GM19239 (cell line): ENCODE data around the gene GRIK2.
"Not testable (repeated sequence)": the region's sequence is repeated elsewhere in the genome, so short reads cannot be mapped to it uniquely, and the experiment has no call there.

Experiments
- DNase-seq: peaks from one replicate; pipeline ENCODE4 v3.0.0; 2011; ENCODE audit warnings: low spot score; ENCODE audit not compliant: insufficient read length
- FAIRE-seq: peaks from 2 replicates; lab custom pipeline; 2011; peaks lifted over from hg19 to GRCh38; lab: Jason Lieb, UNC

GRIK2 gene

GRCh38 chr6:101607111-101607690 is 213.7 kb downstream of the GRIK2 start:
- DNase-seq = no peak
- no peak for FAIRE-seq

DNA sequence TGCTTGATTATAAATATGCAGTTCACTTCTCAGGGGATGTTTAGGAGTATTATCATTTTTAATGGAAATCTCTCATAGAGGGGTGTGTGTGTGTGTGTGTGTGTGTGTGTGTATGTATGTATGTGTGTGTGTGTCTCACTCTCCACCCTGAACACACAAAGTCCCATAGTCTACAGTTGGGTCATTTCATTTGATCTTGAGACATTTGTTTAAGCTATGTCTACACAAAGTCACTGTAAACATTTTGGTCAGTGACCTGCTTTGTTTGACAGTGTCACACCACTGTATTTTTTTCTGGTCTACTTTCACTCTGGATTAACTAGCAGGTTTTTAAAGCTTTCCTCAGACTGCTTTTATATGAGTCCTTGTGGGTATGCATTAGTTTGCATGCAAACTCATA is 215.2 kb downstream of the GRIK2 start:
- DNase-seq (no peak), FAIRE-seq (no peak)

- FAIRE-seq (no peak), DNase-seq (no peak)
Observed at GRCh38 chr6:101613556-101613955, 220.0 kb downstream of the GRIK2 start.

DNA sequence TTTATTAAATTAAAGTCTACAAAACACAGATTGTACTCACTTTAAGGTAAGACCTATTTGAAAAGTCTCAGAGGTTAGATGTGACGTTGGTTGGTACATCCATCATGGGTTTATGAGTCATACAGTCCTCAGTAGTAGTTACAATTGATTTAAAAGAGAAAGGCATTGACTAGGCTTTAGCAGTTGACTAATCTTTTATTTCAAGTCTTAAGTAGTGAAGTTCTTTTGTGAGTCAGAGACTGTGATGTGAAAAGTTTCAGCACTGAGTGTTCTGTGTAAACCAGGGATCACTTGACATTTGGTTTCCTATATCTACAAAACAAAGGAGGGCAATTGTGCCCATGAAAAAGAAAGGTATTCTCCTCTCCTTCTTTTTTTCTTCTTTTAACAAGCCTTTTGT is 221.3 kb downstream of the GRIK2 start:
- no peak for FAIRE-seq
- DNase-seq = no peak

- no peak for FAIRE-seq
- DNase-seq = no peak
Observed at GRCh38 chr6:101626269-101626668, 232.8 kb downstream of the GRIK2 start.

- FAIRE-seq (no peak), DNase-seq (no peak)
Observed at GRCh38 chr6:101630941-101631340, 237.4 kb downstream of the GRIK2 start.

GRCh38 chr6:101633081-101633480 is 239.6 kb downstream of the GRIK2 start:
- no peak for DNase-seq
- FAIRE-seq = no peak

DNA sequence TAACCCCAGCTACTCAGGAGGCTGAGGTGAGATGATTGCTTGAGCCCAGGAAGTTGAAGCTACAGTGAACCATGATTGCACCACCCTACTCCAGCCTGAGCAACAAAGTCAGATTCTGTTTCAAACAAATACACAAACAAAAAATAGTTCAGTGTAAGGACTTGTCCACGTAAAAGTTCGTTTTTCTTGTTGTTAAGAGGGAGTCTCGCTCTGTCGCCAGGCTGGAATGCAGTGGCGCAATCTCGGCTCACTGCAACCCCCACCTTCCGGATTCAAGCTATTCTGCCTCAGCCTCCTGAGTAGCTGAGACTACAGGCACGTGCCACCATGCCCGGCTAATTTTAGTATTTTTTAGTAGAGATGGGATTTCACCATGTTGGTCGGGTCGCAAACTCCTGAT is 245.4 kb downstream of the GRIK2 start:
- DNase-seq, FAIRE-seq: not testable (repeated sequence)

DNA sequence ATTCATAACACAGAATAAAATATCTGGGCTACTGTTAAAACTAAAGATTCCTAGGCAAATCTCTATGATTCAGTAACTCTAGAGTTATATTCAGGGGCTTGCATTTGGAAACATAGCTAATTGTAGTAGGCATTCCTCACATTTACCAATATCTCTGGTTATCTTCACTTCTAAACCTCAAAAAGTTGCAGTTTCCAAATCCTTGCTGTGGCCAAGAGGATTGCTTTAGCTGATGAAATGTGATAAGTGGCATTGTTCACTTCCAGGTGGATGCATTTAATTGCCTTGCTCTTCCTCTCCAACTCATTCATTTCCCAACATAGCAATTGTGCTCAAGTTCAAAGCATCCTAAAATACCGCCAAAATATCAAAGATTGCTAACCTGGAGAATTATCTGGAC is 246.6 kb downstream of the GRIK2 start:
- FAIRE-seq = no peak
- DNase-seq = no peak

DNA sequence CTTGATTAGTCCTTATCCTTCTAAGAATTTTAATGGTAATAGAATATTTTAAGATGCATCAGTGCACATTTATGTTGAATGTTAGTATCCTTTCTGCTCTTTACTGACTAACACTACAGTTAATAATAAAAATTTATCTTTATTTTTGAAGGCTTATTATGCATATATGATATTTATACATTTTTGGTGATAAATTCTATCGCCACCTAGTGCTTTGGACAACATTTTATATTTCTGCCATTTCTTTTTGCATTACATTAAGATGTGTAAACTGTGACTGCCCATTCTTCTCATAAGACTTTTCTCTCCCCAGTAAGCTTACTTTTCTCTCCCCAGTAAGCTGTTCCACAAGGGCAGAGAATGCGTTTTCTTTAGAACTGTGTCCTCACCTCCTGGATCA is 252.3 kb downstream of the GRIK2 start:
- DNase-seq = no peak
- FAIRE-seq = no peak

DNA sequence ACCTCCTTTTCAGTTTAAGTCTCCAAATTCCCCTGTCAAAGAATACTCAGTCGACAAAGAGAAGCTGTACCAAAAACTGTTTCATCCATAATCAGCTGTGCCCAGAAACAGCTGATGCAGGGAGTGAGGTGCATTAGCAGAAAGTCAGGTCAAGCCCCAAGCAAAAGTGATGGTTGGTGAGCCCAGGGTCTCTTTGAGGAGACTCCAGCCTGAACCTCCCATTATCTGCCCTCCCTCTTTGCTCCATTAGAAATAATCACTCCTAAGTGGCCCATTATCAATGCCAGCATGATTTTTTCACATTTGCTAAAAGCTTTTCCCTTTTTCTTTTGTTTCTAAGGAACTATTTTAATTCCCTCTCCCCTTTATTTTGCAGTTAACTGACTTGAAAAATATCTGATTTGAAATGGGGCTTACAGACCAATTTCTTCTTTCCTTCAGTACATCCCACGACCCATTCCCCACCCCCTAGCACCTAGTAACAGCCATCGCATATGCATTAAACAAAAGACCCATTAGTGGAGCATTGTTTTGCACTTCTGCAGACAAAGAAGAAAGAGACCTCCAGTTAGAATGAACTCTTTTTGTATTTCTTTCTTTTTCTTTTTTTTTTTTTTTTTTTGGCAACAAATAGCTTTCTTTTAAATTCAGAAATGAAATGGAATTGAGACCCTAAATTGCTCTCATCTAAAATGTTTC is 257.0 kb downstream of the GRIK2 start:
- FAIRE-seq (no peak), DNase-seq (no peak)

DNA sequence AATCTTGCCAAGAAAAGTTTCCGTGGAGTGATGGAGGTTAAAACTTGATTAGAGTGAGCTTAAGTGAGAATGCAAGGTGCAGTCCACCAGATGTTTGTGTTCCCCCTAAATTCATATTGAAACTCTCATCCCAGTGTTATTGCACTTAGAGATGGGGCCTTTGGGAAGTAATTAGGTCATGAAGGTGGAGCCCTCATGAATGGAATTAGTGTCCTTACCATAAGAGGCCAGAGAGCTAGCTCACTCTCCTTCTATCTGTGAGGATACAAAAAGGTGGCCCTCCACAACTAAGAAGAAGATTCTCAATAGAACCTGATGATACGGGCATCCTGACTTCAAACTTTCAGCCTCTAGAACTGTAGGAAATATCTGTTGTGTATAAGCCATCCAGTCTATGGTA is 258.6 kb downstream of the GRIK2 start:
- FAIRE-seq (no peak), DNase-seq (no peak)

- DNase-seq (no peak), FAIRE-seq (no peak)
Observed at GRCh38 chr6:101655109-101655508, 261.6 kb downstream of the GRIK2 start.

- FAIRE-seq (no peak), DNase-seq (no peak)
Observed at GRCh38 chr6:101662111-101662897, 268.8 kb downstream of the GRIK2 start.

- FAIRE-seq (no peak), DNase-seq (no peak)
Observed at GRCh38 chr6:101663100-101663499, 269.6 kb downstream of the GRIK2 start.

DNA sequence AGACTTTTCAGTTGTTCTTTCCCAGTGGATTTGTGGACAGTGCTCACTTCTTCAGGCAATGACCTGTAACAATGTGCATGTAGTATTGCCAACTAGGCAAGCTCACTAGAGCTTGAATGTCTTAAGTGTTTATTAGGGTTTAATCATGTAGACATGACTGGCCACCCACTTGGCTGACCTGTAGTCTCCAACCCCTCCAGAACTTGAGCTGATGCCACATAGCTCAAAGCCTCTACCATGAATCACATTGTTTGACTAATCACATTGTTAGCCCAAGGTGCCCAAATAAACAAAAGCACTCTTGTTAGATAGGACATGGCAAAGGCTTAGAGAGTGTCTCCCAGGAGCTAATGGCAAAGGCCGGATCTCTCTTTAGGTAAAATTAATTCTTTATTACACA is 272.7 kb downstream of the GRIK2 start:
- FAIRE-seq (no peak), DNase-seq (no peak)

DNA sequence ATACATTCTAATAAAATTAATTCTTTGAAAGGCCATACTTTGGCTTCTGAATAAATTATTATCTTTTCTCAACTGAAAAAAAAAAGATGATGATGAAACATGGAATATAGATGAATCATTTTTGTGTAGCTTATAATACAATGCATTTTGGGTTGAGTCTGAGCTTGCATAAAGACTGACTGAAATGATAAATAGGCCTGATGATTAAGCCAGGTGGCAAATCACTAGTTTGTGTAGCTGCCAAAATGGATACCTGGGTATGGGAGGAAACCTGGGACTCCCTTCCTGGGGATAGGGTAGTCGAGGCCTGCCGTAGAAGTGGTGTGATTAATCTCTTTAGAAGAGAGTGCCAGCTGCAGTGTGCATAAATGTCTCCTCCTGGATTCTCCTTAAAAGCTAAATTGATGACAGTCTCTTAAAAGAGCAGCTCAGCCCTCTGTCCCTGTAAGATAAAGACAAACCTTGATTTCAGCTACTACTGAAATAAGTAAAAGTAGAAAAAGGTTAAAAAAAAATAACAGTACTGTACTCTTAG is 275.1 kb downstream of the GRIK2 start:
- FAIRE-seq = no peak

GRCh38 chr6:101676187-101676586 is 282.7 kb downstream of the GRIK2 start:
- DNase-seq (no peak), FAIRE-seq (no peak)

More for the DNA sequence above, 275.1 kb downstream of the GRIK2 start:
- DNase-seq = no peak

- FAIRE-seq = no peak
- no peak for DNase-seq
Observed at GRCh38 chr6:101682937-101683336, 289.4 kb downstream of the GRIK2 start.

DNA sequence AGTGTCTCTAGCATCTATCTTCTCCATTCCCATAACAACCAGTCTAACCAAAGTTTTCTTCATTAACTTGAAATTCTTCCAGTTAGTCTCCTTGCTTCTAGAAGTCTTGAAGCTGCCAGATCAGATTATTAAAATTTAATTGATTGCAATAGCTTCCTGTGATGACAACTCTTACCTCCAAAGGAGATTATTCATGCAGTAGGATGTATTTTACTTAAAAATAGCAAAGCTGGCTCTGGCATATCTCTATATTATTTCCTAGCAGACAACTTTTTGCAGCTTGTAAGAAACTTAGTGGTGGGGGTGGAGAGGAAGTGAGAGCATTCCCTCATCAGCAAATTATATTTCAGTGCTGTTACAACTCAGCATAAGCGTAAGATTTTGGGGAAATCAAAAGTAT is 290.4 kb downstream of the GRIK2 start:
- FAIRE-seq (no peak), DNase-seq (no peak)

DNA sequence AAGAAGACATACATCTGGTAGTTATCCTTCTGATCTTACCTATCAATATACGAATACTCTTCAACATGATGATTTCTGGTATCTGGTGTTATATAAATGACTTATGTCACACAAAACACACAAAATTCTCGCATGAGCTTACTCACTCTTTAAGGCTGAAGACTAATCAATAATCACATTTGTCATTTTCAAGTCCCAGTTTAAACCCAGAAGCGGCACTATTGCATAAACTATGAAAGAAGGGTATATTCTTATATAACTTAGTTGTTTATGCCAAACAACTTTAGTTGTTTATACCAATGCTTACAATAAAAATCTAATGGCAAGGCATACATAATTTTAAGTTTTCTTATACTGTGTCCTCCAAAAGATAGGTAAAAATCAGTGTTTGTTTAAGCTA is 293.1 kb downstream of the GRIK2 start:
- FAIRE-seq = no peak
- DNase-seq = no peak
